Adipocyte (in vitro differentiated cells): ENCODE data around the gene EPS8.

Experiments used
- DNase-seq: peaks from one replicate; pipeline ENCODE4 v3.0.0-alpha.2; 2015; ENCODE audit warnings: low read depth
- H3K27me3 ChIP-seq: replicated peaks from 2 replicates; pipeline ENCODE4 v1.7.0; 2013; ENCODE audit warnings: mild to moderate bottlenecking, low read length, moderate library complexity; ENCODE audit not compliant: control insufficient read depth, insufficient read depth
- H3K36me3 ChIP-seq: 2 replicates; pipeline ENCODE4 v1.7.0; 2013; ENCODE audit warnings: low read length, mild to moderate bottlenecking, moderate library complexity; ENCODE audit not compliant: control insufficient read depth, insufficient read depth, severe bottlenecking
- H3K4me1 ChIP-seq: 2 replicates; pipeline ENCODE4 v1.7.0; 2013; ENCODE audit warnings: mild to moderate bottlenecking, low read length, moderate library complexity; ENCODE audit not compliant: control insufficient read depth, insufficient read depth
- H3K4me3 ChIP-seq: 2 replicates; pipeline ENCODE4 v1.7.0; 2013; ENCODE audit warnings: mild to moderate bottlenecking, low read length, moderate library complexity
- H3K9ac ChIP-seq: 2 replicates; pipeline ENCODE4 v1.7.0; 2013; ENCODE audit warnings: mild to moderate bottlenecking, low read length, moderate library complexity
- H3K9me3 ChIP-seq: 2 replicates; pipeline ENCODE4 v1.7.0; 2013; ENCODE audit warnings: mild to moderate bottlenecking, low read length, moderate library complexity; ENCODE audit not compliant: control insufficient read depth

Gene EPS8

DNA sequence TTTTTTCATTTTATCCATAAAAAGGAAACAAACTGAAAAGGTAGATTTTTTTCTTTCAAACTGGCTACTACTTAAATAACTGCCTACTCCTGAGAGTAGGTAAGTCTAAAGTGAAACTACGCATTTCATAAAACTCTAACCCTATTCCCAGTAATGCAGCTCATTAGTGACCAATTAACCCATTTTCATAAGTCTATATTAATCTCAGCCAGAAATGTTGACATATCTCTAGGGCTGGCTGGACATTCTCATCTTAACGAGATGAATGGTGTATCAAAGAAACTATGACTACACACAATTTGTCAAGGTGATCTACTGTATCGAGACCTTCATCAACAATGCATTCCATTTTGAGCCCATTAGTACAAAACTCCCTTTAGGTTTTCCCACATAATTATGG, 57.2 kb downstream of the EPS8 start:
- Histone ChIP-seq H3K9me3 (no peaks in the 10 kb centered on the region), H3K4me1 (peaks cover 50% of the 10 kb centered on the region), H3K27me3 (no peaks in the 10 kb centered on the region), H3K4me3 (peak overlapping the region; percentile 59), H3K36me3 (peaks cover 3% of the 10 kb centered on the region), H3K9ac (no peak overlapping the region)
- DNase-seq = no peak

DNA sequence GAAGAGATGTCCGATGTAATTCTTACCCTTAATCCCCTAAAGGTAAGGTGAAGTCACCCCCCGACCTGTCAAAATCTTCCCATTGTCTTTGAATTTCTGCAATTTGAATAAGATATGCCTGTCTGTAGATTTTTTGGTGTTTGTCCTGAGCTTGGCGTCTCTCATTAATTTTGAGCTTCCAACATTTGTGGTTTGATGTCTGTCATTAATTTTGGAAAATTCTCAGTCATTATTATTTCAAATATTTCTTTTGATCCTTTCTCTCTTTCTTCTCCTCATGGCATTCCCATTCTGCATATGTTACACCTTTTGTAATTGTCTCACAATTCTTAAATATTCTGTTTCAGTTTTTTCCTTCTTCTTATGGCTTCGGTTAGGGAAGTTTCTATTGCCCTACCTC, 60.1 kb downstream of the EPS8 start:
- H3K4me1 ChIP-seq = peaks cover 72% of the 10 kb centered on the region
- no peaks in the 10 kb centered on the region for H3K9me3 ChIP-seq
- no peak overlapping the region for H3K9ac ChIP-seq
- H3K4me3 ChIP-seq = no peak overlapping the region
- H3K27me3 ChIP-seq = no peaks in the 10 kb centered on the region
- no peak for DNase-seq
- H3K36me3 ChIP-seq = peaks cover 11% of the 10 kb centered on the region

DNA sequence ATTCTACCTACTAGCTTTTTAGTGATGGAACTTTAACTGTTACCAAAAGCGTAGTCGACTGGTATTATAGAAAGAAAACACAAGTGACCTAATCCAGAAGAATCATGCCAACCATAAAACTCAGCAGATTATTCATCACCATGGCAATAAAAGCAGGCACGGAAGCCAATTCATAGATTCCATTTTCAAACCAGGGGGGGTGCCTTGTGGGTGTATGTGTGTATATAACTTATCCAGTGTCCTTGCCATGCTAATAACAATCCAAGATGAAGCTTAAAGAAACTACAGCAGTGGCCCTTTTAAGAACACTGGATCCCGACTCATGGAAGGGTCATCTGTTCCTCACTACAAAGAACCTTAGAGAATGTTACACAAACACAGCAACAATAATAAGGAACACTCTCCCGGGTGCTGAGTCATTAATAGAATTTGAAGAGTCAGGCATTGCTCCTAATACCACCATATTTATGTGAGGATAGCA, 61.0 kb downstream of the EPS8 start:
- H3K9me3 ChIP-seq = no peaks in the 10 kb centered on the region
- H3K36me3 ChIP-seq = peaks cover 9% of the 10 kb centered on the region
- DNase-seq = peak; percentile 62

GRCh38 chr12:15726878-15727150, 62.4 kb downstream of the EPS8 start:
- no peaks in the 10 kb centered on the region for H3K27me3 ChIP-seq
- H3K9ac ChIP-seq = peak overlapping the region; percentile 3

More for the DNA sequence above, 61.0 kb downstream of the EPS8 start:
- Histone ChIP-seq H3K4me3 (peak overlapping the region; percentile 57), H3K27me3 (no peaks in the 10 kb centered on the region), H3K4me1 (peaks cover 69% of the 10 kb centered on the region), H3K9ac (peak overlapping the region; percentile 20)

GRCh38 chr12:15726027-15726877, 62.9 kb downstream of the EPS8 start:
- DNase-seq = peak; percentile 51

More at GRCh38 chr12:15726878-15727150, 62.4 kb downstream of the EPS8 start:
- DNase-seq = no peak
- no peaks in the 10 kb centered on the region for H3K9me3 ChIP-seq
- H3K36me3 ChIP-seq = peaks cover 9% of the 10 kb centered on the region
- peaks cover 60% of the 10 kb centered on the region for H3K4me1 ChIP-seq
- H3K4me3 ChIP-seq = no peak overlapping the region

DNA sequence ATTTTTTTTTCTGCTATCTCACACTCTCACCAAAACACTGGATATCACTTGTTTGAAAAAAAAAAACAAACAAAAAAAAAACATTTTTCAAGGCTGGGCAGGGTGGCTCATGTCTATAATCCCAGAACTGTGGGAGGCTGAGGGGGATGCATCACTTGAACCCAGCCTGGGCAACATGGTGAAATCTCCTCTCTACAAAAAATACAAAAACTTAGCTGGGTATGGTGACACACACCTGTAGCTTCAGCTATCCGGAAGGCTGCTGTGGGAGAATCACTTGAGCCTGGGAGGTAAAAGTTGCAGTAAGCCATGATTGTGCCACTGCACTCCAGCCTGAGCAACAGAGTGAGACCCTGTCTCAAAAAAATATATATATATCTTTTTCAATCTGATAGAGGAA, 66.2 kb downstream of the EPS8 start:
- H3K4me3 ChIP-seq = no peak overlapping the region
- no peak overlapping the region for H3K9ac ChIP-seq
- peaks cover 9% of the 10 kb centered on the region for H3K36me3 ChIP-seq
- no peaks in the 10 kb centered on the region for H3K9me3 ChIP-seq
- DNase-seq = no peak
- H3K4me1 ChIP-seq = peaks cover 70% of the 10 kb centered on the region
- H3K27me3 ChIP-seq = no peaks in the 10 kb centered on the region

More at GRCh38 chr12:15726027-15726877, 62.9 kb downstream of the EPS8 start:
- H3K9me3 ChIP-seq = no peaks in the 10 kb centered on the region
- H3K4me1 ChIP-seq = peaks cover 59% of the 10 kb centered on the region
- no peak overlapping the region for H3K4me3 ChIP-seq
- peak overlapping the region; percentile 3 for H3K9ac ChIP-seq
- H3K27me3 ChIP-seq = no peaks in the 10 kb centered on the region
- H3K36me3 ChIP-seq = peaks cover 9% of the 10 kb centered on the region

GRCh38 chr12:15721316-15722115, 67.7 kb downstream of the EPS8 start:
- Histone ChIP-seq H3K4me3 (peak overlapping the region; percentile 57), H3K9me3 (no peaks in the 10 kb centered on the region), H3K27me3 (no peaks in the 10 kb centered on the region), H3K36me3 (peaks cover 9% of the 10 kb centered on the region), H3K9ac (peak overlapping the region; percentile 66), H3K4me1 (peaks cover 67% of the 10 kb centered on the region)
- peak; percentile 61 for DNase-seq

DNA sequence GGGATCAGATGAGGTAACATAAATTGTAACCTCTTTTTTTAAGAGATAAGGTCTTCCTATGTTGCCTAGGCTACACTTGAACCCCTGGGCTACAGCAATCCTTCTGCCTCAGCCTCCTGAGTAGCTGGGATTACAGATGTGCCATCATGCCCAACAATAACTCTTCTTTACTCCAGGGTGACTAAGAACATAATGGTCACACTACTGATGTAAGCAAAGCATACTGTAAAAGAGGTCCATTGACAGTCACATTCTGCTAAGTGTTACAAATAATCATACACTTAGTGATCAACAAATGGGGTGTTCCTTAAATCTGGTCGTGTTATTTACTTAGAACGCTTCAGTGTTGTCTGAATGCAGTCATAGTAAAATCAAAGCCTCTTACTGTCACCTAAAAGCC, 68.9 kb downstream of the EPS8 start:
- no peak for DNase-seq
- Histone ChIP-seq H3K4me1 (peaks cover 65% of the 10 kb centered on the region), H3K9ac (peak overlapping the region; percentile 66), H3K36me3 (peaks cover 9% of the 10 kb centered on the region), H3K4me3 (peak overlapping the region; percentile 57), H3K9me3 (no peaks in the 10 kb centered on the region), H3K27me3 (no peaks in the 10 kb centered on the region)

DNA sequence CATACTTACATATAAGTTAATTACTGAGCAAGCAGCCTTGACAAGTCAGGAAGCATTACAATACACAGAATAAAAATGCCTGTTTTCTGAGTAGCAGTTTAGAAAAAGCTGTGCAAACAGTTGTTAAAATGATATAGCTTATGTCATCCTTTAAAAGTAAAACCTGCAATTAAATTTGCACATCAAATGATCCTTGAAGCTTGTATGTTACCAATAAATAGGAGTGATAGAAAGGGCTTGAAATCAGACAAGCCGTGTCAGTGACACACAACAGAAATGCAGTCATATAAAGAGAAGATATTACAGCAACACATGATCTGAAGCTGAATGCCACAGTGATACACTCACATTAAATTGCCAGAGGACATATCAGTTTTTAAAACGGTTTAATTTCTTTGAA, 70.0 kb downstream of the EPS8 start:
- Histone ChIP-seq H3K4me3 (no peak overlapping the region), H3K36me3 (peaks cover under 1% of the 10 kb centered on the region), H3K9me3 (no peaks in the 10 kb centered on the region), H3K4me1 (peaks cover 61% of the 10 kb centered on the region), H3K27me3 (no peaks in the 10 kb centered on the region), H3K9ac (no peak overlapping the region)
- DNase-seq = peak; percentile 36

GRCh38 chr12:15717940-15718567, 71.1 kb downstream of the EPS8 start:
- Histone ChIP-seq H3K4me1 (peaks cover 73% of the 10 kb centered on the region), H3K9ac (peak overlapping the region; percentile 18), H3K4me3 (no peak overlapping the region), H3K27me3 (no peaks in the 10 kb centered on the region), H3K36me3 (no peaks in the 10 kb centered on the region), H3K9me3 (no peaks in the 10 kb centered on the region)
- no peak for DNase-seq

- peaks cover 80% of the 10 kb centered on the region for H3K4me1 ChIP-seq
- H3K36me3 ChIP-seq = no peaks in the 10 kb centered on the region
- H3K4me3 ChIP-seq = no peak overlapping the region
- DNase-seq = no peak
- H3K27me3 ChIP-seq = no peaks in the 10 kb centered on the region
- no peak overlapping the region for H3K9ac ChIP-seq
- no peaks in the 10 kb centered on the region for H3K9me3 ChIP-seq
Observed at GRCh38 chr12:15716581-15716980, 72.6 kb downstream of the EPS8 start.
